ENCODE data around the gene ERI2. TPM values are rescaled to one million over a fixed set of nuclear protein-coding genes. Genes with fewer than 3 reads are reported as not detected.

Gene ERI2
- total RNA-seq, 2 experiments from 2014 or later, result 0.25 to 0.45 TPM

- Mint-ChIP-seq H3K4me3 (no peak overlapping the region), H3K36me3 (ENCODE audit: low read depth) (peaks cover 7% of the 10 kb centered on the region), H3K27ac (no peak overlapping the region), H3K9me3 (no peaks in the 10 kb centered on the region), H3K4me1 (ENCODE audit: low read depth) (peaks cover 6% of the 10 kb centered on the region), H3K27me3 (no peaks in the 10 kb centered on the region)
- Histone ChIP-seq H3K9me3 (ENCODE audit: control insufficient read depth in 1 of 2, insufficient read depth in 1 of 2, low read length in 2 of 2) (no peaks in the 10 kb centered on the region), H3K4me3 (ENCODE audit: low read length) (no peak overlapping the region), H3K27ac (ENCODE audit: low read depth in 1 of 2, low read length in 2 of 2) (no peak overlapping the region), H3K4me1 (ENCODE audit: insufficient read depth, low read length) (peaks cover 3% of the 10 kb centered on the region), H3K27me3 (ENCODE audit: control insufficient read depth in 1 of 2, insufficient read depth in 2 of 2, low read length in 2 of 2) (no peaks in the 10 kb centered on the region), H3K36me3 (ENCODE audit: insufficient read depth, low read length) (no peaks in the 10 kb centered on the region)
- ChIA-PET POLR2A (interaction anchor here (0.7 to 1.2 kb wide), 2 partner anchors 20 to 23 kb away, joined by 4 read pairs; no protein-coding TSS in a partner anchor), CTCF (interaction anchor here (1.4 to 3.0 kb wide), 2 partner anchors 23 to 44 kb away, joined by 3 to 12 read pairs; partner anchors contain the start of genes ERI2 and REXO5)
- DNase-seq (no peak), ATAC-seq (ENCODE audit: poor library complexity) (no peak)
- intact Hi-C loops (cut with DNase I, micrococcal nuclease), result loop anchor here (1.0 to 10.0 kb wide), 8 partner anchors 24 to 704 kb away; no protein-coding TSS in a partner anchor
- TF ChIP-seq CTCF (IDR thresholded peaks at IDR 0.05), result no peak
These were observed 44.7 kb upstream of the ERI2 start for GRCh38 chr16:20850981-20851380.

DNA sequence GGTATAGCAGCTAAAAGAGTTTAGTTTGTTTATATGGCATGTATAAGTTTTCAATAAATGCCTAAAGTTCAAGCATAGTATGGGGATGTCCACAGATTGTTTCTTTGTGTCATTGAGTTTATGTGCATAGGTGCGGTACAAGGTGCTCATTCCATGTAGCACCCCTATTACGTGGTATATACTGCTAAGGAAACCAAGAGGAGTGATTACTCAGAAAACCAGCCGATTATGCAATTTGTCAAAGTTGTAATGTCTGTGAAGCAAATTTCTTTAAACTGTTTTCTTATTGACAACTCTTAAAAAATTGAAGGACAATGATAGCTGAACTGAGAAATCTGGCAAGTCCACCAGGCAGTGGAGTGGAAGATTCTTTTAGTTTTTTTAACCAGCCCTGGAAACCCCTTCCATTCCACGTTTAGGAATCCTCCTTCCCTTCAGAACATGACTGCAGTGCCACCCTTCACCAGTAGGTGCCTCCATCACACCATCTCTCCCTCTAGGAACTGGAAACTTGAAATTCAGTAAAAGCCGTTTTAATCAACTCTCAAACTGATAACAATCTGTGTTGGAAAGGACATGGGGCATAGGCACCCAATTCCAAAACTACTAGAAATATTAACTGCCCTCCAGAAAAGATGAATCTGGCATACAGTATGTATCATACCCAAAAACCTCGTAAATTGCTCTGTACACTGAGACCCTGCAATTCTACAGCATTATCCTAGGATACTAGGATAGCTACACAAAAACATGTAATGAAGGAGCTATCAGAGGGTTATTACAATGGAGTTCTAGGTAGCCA is 43.5 kb upstream of the ERI2 start:
- ChIA-PET POLR2A (interaction anchor here (1.2 kb wide), 1 partner anchor 21 kb away, joined by 4 read pairs; no protein-coding TSS in a partner anchor), CTCF (interaction anchor here (0.6 to 3.0 kb wide), 6 partner anchors 16 to 234 kb away, joined by 3 to 12 read pairs (median 4); partner anchors contain the start of genes ERI2 and REXO5)
- no peaks in the 10 kb centered on the region for H3K9me3 Mint-ChIP-seq
- Histone ChIP-seq H3K4me1 (ENCODE audit: insufficient read depth, low read length) (peaks cover 8% of the 10 kb centered on the region), H3K4me3 (ENCODE audit: low read length) (no peak overlapping the region), H3K27me3 (ENCODE audit: control insufficient read depth in 1 of 2, insufficient read depth in 2 of 2, low read length in 2 of 2) (no peaks in the 10 kb centered on the region), H3K9me3 (ENCODE audit: control insufficient read depth in 1 of 2, insufficient read depth in 1 of 2, low read length in 2 of 2) (no peaks in the 10 kb centered on the region), H3K27ac (ENCODE audit: low read depth in 1 of 2, low read length in 2 of 2) (no peak overlapping the region), H3K36me3 (ENCODE audit: insufficient read depth, low read length) (no peaks in the 10 kb centered on the region)
- TF ChIP-seq CTCF (IDR thresholded peaks at IDR 0.05), result peak; percentile 99
- no peak overlapping the region for H3K4me3 Mint-ChIP-seq
- intact Hi-C loops (cut with DNase I, micrococcal nuclease), result loop anchor here (1.0 to 10.0 kb wide), 10 partner anchors 25 to 705 kb away; no protein-coding TSS in a partner anchor
- peaks cover 13% of the 10 kb centered on the region for H3K4me1 Mint-ChIP-seq (ENCODE audit: low read depth)
- H3K27ac Mint-ChIP-seq, result no peak overlapping the region
- H3K36me3 Mint-ChIP-seq (ENCODE audit: low read depth), result no peaks in the 10 kb centered on the region
- peak; percentile 35 to 78 (median 59) for DNase-seq
- peak; percentile 57 for ATAC-seq (ENCODE audit: poor library complexity)
- H3K27me3 Mint-ChIP-seq, result no peaks in the 10 kb centered on the region

DNA sequence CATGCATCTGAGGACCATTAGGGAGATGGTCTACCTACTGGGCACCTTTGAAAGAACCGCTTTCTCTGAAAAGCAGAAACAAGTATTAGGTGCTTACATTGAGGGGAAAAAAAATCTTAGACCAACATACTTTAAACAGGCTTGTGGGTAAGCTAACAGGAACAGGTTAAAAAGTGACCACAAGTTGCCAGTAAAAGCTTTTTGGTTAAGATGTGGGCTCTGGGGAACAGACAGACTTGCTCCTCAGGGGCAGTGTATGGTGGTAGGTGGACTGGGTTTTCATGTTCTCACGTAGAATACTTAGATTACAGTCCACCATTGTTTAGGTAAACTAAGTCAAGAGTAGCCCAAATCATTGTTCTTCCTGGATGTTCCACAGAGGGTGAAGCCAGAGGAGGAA is 41.3 kb upstream of the ERI2 start:
- TF ChIP-seq CTCF (IDR thresholded peaks at IDR 0.05), result no peak
- Histone ChIP-seq H3K27me3 (ENCODE audit: control insufficient read depth in 1 of 2, insufficient read depth in 2 of 2, low read length in 2 of 2) (no peaks in the 10 kb centered on the region), H3K9me3 (ENCODE audit: control insufficient read depth in 1 of 2, insufficient read depth in 1 of 2, low read length in 2 of 2) (no peaks in the 10 kb centered on the region), H3K4me1 (ENCODE audit: insufficient read depth, low read length) (peaks cover 19% of the 10 kb centered on the region), H3K27ac (ENCODE audit: low read depth in 1 of 2, low read length in 2 of 2) (no peak overlapping the region), H3K4me3 (ENCODE audit: low read length) (no peak overlapping the region), H3K36me3 (ENCODE audit: insufficient read depth, low read length) (no peaks in the 10 kb centered on the region)
- ChIA-PET POLR2A (no interaction called here), CTCF (interaction anchor here (0.7 kb wide), 1 partner anchor 405 kb away, joined by 3 read pairs; no protein-coding TSS in a partner anchor)
- H3K4me3 Mint-ChIP-seq, result no peak overlapping the region
- ATAC-seq (ENCODE audit: poor library complexity) (no peak), DNase-seq (no peak)
- no peak overlapping the region for H3K27ac Mint-ChIP-seq
- H3K4me1 Mint-ChIP-seq (ENCODE audit: low read depth), result peaks cover 29% of the 10 kb centered on the region
- H3K27me3 Mint-ChIP-seq, result no peaks in the 10 kb centered on the region
- intact Hi-C loops (cut with DNase I, micrococcal nuclease), result loop anchor here in 1 of 2 experiments (5.0 kb wide), 1 partner anchor 450 kb away; no protein-coding TSS in a partner anchor
- no peaks in the 10 kb centered on the region for H3K36me3 Mint-ChIP-seq (ENCODE audit: low read depth)
- no peaks in the 10 kb centered on the region for H3K9me3 Mint-ChIP-seq
